Keratinocyte (primary cell): ENCODE measurements around the gene KHDRBS1. TPM values are rescaled to one million over a fixed set of nuclear protein-coding genes. Genes with fewer than 3 reads are reported as not detected.

ENCODE experiments used
- DNase-seq: peaks from one replicate; pipeline ENCODE4 v3.0.0-alpha.2; 2011; ENCODE audit warnings: low read depth, missing footprints, low spot score
- FAIRE-seq: peaks from 2 replicates; lab custom pipeline; 2011; peaks lifted over from hg19 to GRCh38; lab: Jason Lieb, UNC
- H2AFZ ChIP-seq: 2 replicates; pipeline ENCODE4 v1.6.0; 2012; ENCODE audit warnings: low read length, control low read depth, inconsistent platforms; ENCODE audit not compliant: control insufficient read depth
- H3K27ac ChIP-seq: 2 replicates; pipeline ENCODE4 v1.5.1; 2011; ENCODE audit warnings: low read length; ENCODE audit not compliant: control insufficient read depth, insufficient read depth
- H3K27me3 ChIP-seq: 3 replicates; pipeline ENCODE4 v1.6.0; 2011; ENCODE audit warnings: low read length; ENCODE audit not compliant: control insufficient read depth, insufficient read depth; ENCODE audit errors: extremely low read depth
- H3K36me3 ChIP-seq, 2 experiments: 2 replicates in 1 of 2; 3 replicates in 1 of 2; pipeline ENCODE4 v1.5.1; 2011; ENCODE audit warnings: low read length in 2 of 2, mild to moderate bottlenecking in 1 of 2; ENCODE audit not compliant: control insufficient read depth in 2 of 2, insufficient read depth in 2 of 2; ENCODE audit errors: extremely low read depth in 1 of 2
- H3K4me1 ChIP-seq: 3 replicates; pipeline ENCODE4 v1.5.1; 2011; ENCODE audit warnings: low read length; ENCODE audit not compliant: control insufficient read depth, insufficient read depth; ENCODE audit errors: extremely low read depth
- H3K4me2 ChIP-seq: 3 replicates; pipeline ENCODE4 v1.6.0; 2011; ENCODE audit warnings: low read depth, low read length; ENCODE audit not compliant: control insufficient read depth, insufficient read depth; ENCODE audit errors: extremely low read depth
- H3K4me3 ChIP-seq, 3 experiments: fragments of 200-600 bp in 1 of 3; sonication (generic) in 1 of 3; 2 replicates in 2 of 3; 3 replicates in 1 of 3; pipeline ENCODE4 v1.5.1; 2011 to 2016; ENCODE audit warnings: low read length in 3 of 3, mild to moderate bottlenecking in 3 of 3, control low read depth in 2 of 3, inconsistent platforms in 1 of 3, low read depth in 1 of 3, mixed read lengths in 1 of 3, mixed run types in 1 of 3, moderate library complexity in 1 of 3; ENCODE audit not compliant: control insufficient read depth in 2 of 3, insufficient read depth in 2 of 3; ENCODE audit errors: extremely low read depth in 1 of 3
- H3K79me2 ChIP-seq: 2 replicates; pipeline ENCODE4 v1.6.0; 2012; ENCODE audit warnings: low read length; ENCODE audit not compliant: control insufficient read depth, insufficient read depth
- H3K9ac ChIP-seq: 3 replicates; pipeline ENCODE4 v1.6.0; 2011; ENCODE audit warnings: low read length; ENCODE audit not compliant: control insufficient read depth, insufficient read depth; ENCODE audit errors: extremely low read depth
- H3K9me1 ChIP-seq: 3 replicates; pipeline ENCODE4 v1.6.0; 2011; ENCODE audit warnings: low read length; ENCODE audit not compliant: control insufficient read depth, insufficient read depth; ENCODE audit errors: extremely low read depth
- H3K9me3 ChIP-seq: 2 replicates; pipeline ENCODE4 v1.5.1; 2012; ENCODE audit warnings: low read depth, low read length; ENCODE audit not compliant: control insufficient read depth
- H4K20me1 ChIP-seq: 3 replicates; pipeline ENCODE4 v1.6.0; 2011; ENCODE audit warnings: low read length; ENCODE audit not compliant: control insufficient read depth, insufficient read depth; ENCODE audit errors: extremely low read depth
- EZH2 ChIP-seq: IDR thresholded peaks from one replicate; pipeline ENCODE4 v1.6.1; 2012; ENCODE audit warnings: inconsistent platforms, mild to moderate bottlenecking, low read length, moderate library complexity
- dilution Hi-C: fragments of 300-500 bp; cut with MboI; formaldehyde crosslinking; loops from one replicate; pipeline ENCODE4 v1.7.0; 2020; ENCODE audit warnings: low sequenced_read_pairs; ENCODE audit not compliant: extremely low pct_ligation_motif_present
- polyA plus RNA-seq, 5 experiments: library from polyadenylated mRNA; depleted of rRNA in 3 of 5; stranded (reverse) in 3 of 5; stranded (forward) in 1 of 5; unstranded in 1 of 5; fragments of >200 nt; gene quantifications; 1 replicate in 1 of 5; 2 replicates in 3 of 5; 3 replicates in 1 of 5; pipeline versions ENCODE4 v1.2.1 to v1.2.3, GENCODE V29; 2011 to 2012; ENCODE audit warnings: missing spikeins in 2 of 5, low read depth in 1 of 5, low replicate concordance in 1 of 5
- TF ChIP-seq, protein P1 (sequence below), 3 experiments: IDR thresholded peaks in 1 of 3; conservative IDR thresholded peaks in 1 of 3; optimal IDR thresholded peaks in 1 of 3; 2 replicates in 2 of 3; 3 replicates in 1 of 3; pipeline versions ENCODE3 to v1.5.1; 2011; ENCODE audit warnings: low read length in 3 of 3, mild to moderate bottlenecking in 3 of 3, moderate library complexity in 2 of 3, control low read depth in 1 of 3, inconsistent platforms in 1 of 3; ENCODE audit not compliant: insufficient read depth in 2 of 3; ENCODE audit errors: extremely low read depth in 1 of 3

KHDRBS1 gene
- polyA plus RNA-seq, 1 donor (not counting 4 experiments of a cell fraction or from before 2014, with no cell fraction given), result 54.7 TPM

DNA sequence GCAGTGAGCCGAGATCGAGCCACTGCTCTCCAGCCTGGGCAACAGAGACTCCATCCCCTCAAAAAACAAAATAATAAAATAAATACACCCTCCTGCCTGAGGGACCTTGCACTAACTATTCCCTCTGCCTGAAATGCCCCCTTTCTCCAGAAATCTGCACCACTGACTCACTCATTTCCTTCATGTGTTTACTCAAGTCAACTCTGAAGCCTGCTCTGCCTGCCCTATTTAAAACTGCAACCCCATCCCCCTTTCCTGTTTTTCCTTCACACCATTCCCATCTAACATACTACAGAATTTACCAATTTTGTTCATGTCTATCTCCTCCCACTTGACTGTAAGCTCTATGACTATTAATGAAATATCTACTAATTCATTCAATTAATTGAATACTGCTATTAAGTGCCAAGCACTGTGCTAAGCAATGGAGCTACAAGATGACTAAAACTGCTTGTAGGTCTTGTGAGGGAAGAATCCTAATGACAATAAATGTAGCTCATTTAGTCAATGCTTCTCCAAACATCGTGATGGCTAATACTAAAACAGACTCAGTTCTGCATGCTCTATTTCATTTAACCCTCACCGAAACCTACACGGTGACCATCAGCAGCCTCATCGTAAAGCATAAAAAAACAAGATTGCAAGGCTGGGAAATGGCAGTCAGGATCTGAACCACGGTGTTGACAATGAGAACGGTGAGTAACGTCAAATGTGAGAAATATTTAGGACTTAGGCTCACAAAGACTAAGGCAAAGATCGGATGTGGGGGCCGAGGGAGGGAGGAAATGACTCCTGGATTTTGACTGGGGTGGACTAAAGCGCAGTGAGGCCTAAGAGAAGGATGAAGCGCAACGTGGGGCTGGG is 58.3 kb downstream of the KHDRBS1 start:
- peak overlapping the region; percentile 75 to 80 (median 75) for H3K4me3 ChIP-seq
- H2AFZ ChIP-seq, result peak overlapping the region; percentile 92
- H3K27ac ChIP-seq, result peak overlapping the region; percentile 56
- DNase-seq (no peak), FAIRE-seq (no peak)
- H4K20me1 ChIP-seq, result no peaks in the 10 kb centered on the region
- H3K9ac ChIP-seq, result peak overlapping the region; percentile 75
- peak overlapping the region; percentile 98 for H3K4me2 ChIP-seq
- peaks cover 23% of the 10 kb centered on the region for H3K4me1 ChIP-seq
- H3K36me3 ChIP-seq, result peaks cover 4 to 9% of the 10 kb centered on the region in 2 experiments
- no peaks in the 10 kb centered on the region for H3K27me3 ChIP-seq
- H3K9me1 ChIP-seq, result no peaks in the 10 kb centered on the region
- TF ChIP-seq EZH2, result no peak
- TF ChIP-seq, protein P1, sequence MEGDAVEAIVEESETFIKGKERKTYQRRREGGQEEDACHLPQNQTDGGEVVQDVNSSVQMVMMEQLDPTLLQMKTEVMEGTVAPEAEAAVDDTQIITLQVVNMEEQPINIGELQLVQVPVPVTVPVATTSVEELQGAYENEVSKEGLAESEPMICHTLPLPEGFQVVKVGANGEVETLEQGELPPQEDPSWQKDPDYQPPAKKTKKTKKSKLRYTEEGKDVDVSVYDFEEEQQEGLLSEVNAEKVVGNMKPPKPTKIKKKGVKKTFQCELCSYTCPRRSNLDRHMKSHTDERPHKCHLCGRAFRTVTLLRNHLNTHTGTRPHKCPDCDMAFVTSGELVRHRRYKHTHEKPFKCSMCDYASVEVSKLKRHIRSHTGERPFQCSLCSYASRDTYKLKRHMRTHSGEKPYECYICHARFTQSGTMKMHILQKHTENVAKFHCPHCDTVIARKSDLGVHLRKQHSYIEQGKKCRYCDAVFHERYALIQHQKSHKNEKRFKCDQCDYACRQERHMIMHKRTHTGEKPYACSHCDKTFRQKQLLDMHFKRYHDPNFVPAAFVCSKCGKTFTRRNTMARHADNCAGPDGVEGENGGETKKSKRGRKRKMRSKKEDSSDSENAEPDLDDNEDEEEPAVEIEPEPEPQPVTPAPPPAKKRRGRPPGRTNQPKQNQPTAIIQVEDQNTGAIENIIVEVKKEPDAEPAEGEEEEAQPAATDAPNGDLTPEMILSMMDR (optimal IDR thresholded peaks at IDR 0.05 in 1 of 3, IDR thresholded peaks at IDR 0.05 in 1 of 3, conservative IDR thresholded peaks at IDR 0.05 in 1 of 3; ENCODE audit: extremely low read depth in 1 of 3, insufficient read depth in 2 of 3, low read length in 3 of 3), result no peak
- no peaks in the 10 kb centered on the region for H3K9me3 ChIP-seq
- peaks cover 8% of the 10 kb centered on the region for H3K79me2 ChIP-seq
- dilution Hi-C loops, result no loop called here

DNA sequence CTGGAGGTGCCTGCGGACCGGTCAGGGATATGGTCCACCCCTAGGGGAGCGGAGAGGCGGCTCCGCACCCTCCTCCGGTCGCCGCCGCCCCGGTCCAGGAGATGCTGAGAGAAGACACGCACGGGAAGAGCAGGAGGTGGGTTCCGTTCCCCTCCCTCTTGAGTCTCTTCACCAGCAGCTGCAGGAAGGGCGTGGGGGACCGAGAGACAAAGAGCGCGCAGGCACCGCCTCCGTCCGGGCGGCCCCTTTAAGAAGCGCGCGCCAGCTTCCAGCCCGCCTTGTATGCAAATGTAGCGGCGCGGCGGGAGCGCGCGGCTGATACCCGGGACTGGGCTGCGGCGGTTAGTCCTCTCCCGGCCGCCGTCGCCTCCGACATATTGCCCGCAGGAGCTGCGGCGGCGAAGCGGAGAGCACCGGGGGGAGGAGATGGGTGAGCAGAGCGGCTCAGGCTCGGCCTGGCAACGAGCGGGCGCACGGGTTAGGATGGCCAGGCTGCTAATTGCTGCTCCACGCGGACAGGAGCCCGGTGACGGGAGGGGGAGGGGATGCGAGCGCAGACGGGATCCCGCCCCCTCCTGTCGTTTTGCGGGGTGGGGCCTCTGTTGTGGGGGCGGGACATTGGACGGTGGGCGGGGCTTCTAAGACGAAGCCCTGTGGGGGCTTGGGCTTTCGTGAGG is 59.1 kb downstream of the KHDRBS1 start, which contains the start of gene TMEM39B:
Gene TMEM39B (plus strand): TSS at position 318 of the 677 bp plus-strand sequence. CDS start 109 bp downstream, at position 427.
- H3K9ac ChIP-seq, result peak within 1 kb of the TSS; percentile 75
- no peaks in the 10 kb centered on the region for H3K9me1 ChIP-seq
- H4K20me1 ChIP-seq, result no peaks in the 10 kb centered on the region
- H2AFZ ChIP-seq, result peak within 1 kb of the TSS; percentile 92
- no peaks in the 10 kb centered on the region for H3K27me3 ChIP-seq
- H3K79me2 ChIP-seq, result peaks cover 8% of the 10 kb centered on the region
- dilution Hi-C loops, result no loop called here
- peaks cover 20% of the 10 kb centered on the region for H3K4me1 ChIP-seq
- peak within 1 kb of the TSS; percentile 98 for H3K4me2 ChIP-seq
- FAIRE-seq (no peak), DNase-seq (peak; percentile 61)
- H3K9me3 ChIP-seq, result no peaks in the 10 kb centered on the region
- TF ChIP-seq, protein P1 (optimal IDR thresholded peaks at IDR 0.05 in 1 of 3, IDR thresholded peaks at IDR 0.05 in 1 of 3, conservative IDR thresholded peaks at IDR 0.05 in 1 of 3; ENCODE audit: extremely low read depth in 1 of 3, insufficient read depth in 2 of 3, low read length in 3 of 3), result peak in 1 of 3 experiments; percentile 18
- TF ChIP-seq EZH2, result no peak
- H3K27ac ChIP-seq, result peak within 1 kb of the TSS; percentile 59
- H3K36me3 ChIP-seq, result peaks cover 9 to 14% of the 10 kb centered on the region in 2 experiments
- H3K4me3 ChIP-seq, result peak within 1 kb of the TSS; percentile 75 to 80 (median 75)
